HepG2 (cell line): ENCODE data around the gene RIPK1. TPM values are rescaled to one million over a fixed set of nuclear protein-coding genes. Genes with fewer than 3 reads are reported as not detected.

ENCODE experiments used
- ATAC-seq: fragments of 200-7000 bp; cut with Tn5 transposase; 3 replicates; pipeline ENCODE4 v1.9.1; 2020; ENCODE audit warnings: mild to moderate bottlenecking, moderate library complexity
- Bru-seq: library from RNA; stranded (reverse); fragments of 400-500 nt; gene quantifications from one replicate; lab custom pipeline; 2021; lab: Mats Ljungman, UMichigan
- BruChase-seq, 2 experiments: library from RNA; stranded (reverse); fragments of 400-500 nt; gene quantifications; one replicate each; lab custom pipeline; 2021; lab: Mats Ljungman, UMichigan
- BruUV-seq: library from RNA; stranded (reverse); fragments of 400-500 nt; replicated peaks from 2 replicates; lab custom pipeline; 2021; lab: Mats Ljungman, UMichigan
- CTCF ChIA-PET: fragments of 300-600 bp; formaldehyde crosslinking; extraction: SDS; loops from one replicate; lab custom pipeline; 2021; ENCODE audit warnings: low total read pairs, inconsistent platforms, low intra/inter-chr PET ratio; lab: Yijun Ruan, JAX
- POLR2A ChIA-PET: fragments of 350-600 bp; sonication (Branson Sonifier 250); formaldehyde crosslinking; loops from one replicate; lab custom pipeline; 2020; ENCODE audit warnings: antibody characterized with exemption, inconsistent platforms; lab: Yijun Ruan, JAX
- DNase-seq: peaks from one replicate; pipeline ENCODE4 v3.0.0-alpha.2; 2015; ENCODE audit warnings: low spot score
- FAIRE-seq: peaks from 3 replicates; lab custom pipeline; 2011; peaks lifted over from hg19 to GRCh38; lab: Jason Lieb, UNC
- H2AFZ ChIP-seq: one replicate; pipeline ENCODE4 v1.6.1; 2011; ENCODE audit warnings: low read length, inconsistent platforms
- H3K27ac ChIP-seq: fragments of 300-600 bp; 3 replicates; pipeline ENCODE4 v1.8.0; 2011; ENCODE audit warnings: mixed run types, mild to moderate bottlenecking, mixed read lengths, low read length, inconsistent platforms; ENCODE audit not compliant: insufficient read depth; ENCODE audit errors: extremely low read length
- H3K27me3 ChIP-seq, 2 experiments: fragments of 200-600 bp in 1 of 2; 2 replicates in 1 of 2; 3 replicates in 1 of 2; pipeline versions ENCODE4 v1.6.0 to v1.8.0; 2011; ENCODE audit warnings: low read length in 2 of 2, mild to moderate bottlenecking in 2 of 2, moderate library complexity in 2 of 2, inconsistent platforms in 1 of 2; ENCODE audit not compliant: insufficient read depth in 2 of 2, control insufficient read depth in 1 of 2
- H3K36me3 ChIP-seq, 2 experiments: fragments of 200-600 bp in 1 of 2; replicated peaks in 1 of 2; 2 replicates in 1 of 2; 3 replicates in 1 of 2; pipeline versions ENCODE4 v1.5.1 to v1.8.0; 2011; ENCODE audit warnings: low read length in 2 of 2, inconsistent platforms in 1 of 2; ENCODE audit not compliant: insufficient read depth in 2 of 2, control insufficient read depth in 1 of 2
- H3K4me1 ChIP-seq: 2 replicates; pipeline ENCODE4 v1.5.1; 2012; ENCODE audit warnings: low read length, inconsistent platforms; ENCODE audit not compliant: insufficient read depth
- H3K4me2 ChIP-seq: 2 replicates; pipeline ENCODE4 v1.6.0; 2011; ENCODE audit warnings: low read depth, low read length, inconsistent platforms
- H3K4me3 ChIP-seq, 3 experiments: fragments of 200-600 bp in 1 of 3; sonication (generic), shearing (Covaris generic) in 1 of 3; replicated peaks in 1 of 3; 2 replicates each; pipeline ENCODE4 v1.5.1; 2011 to 2016; ENCODE audit warnings: low read length in 3 of 3, inconsistent platforms in 2 of 3, low read depth in 2 of 3, mild to moderate bottlenecking in 2 of 3, control low read depth in 1 of 3, mixed read lengths in 1 of 3; ENCODE audit not compliant: insufficient read depth in 1 of 3
- H3K79me2 ChIP-seq: one replicate; pipeline ENCODE4 v1.6.1; 2011; ENCODE audit warnings: low read length, inconsistent platforms; ENCODE audit not compliant: insufficient read depth
- H3K9ac ChIP-seq: 2 replicates; pipeline ENCODE4 v1.6.0; 2011; ENCODE audit warnings: mild to moderate bottlenecking, low read depth, low read length, inconsistent platforms; ENCODE audit not compliant: insufficient read depth
- H3K9me3 ChIP-seq: 2 replicates; pipeline ENCODE4 v1.5.1; 2012; ENCODE audit warnings: mild to moderate bottlenecking, low read length
- H4K20me1 ChIP-seq: 2 replicates; pipeline ENCODE4 v1.6.0; 2011; ENCODE audit warnings: inconsistent platforms, mild to moderate bottlenecking, low read length, moderate library complexity; ENCODE audit not compliant: insufficient read depth
- GTF3A ChIP-seq: sonication (generic); formaldehyde crosslinking; conservative IDR thresholded peaks from 2 replicates; pipeline ENCODE4 v1.4.0; 2020; ENCODE audit warnings: mild to moderate bottlenecking, missing genetic modification reagents
- MZF1 ChIP-seq: sonication (generic); formaldehyde crosslinking; IDR thresholded peaks from 2 replicates; pipeline ENCODE4 v1.8.1; 2023; ENCODE audit warnings: mild to moderate bottlenecking, missing genetic modification reagents, borderline replicate concordance
- RFX1 ChIP-seq: fragments of 450-650 bp; IDR thresholded peaks from 2 replicates; pipeline ENCODE4 v1.6.1; 2017
- SNAPC2 ChIP-seq: sonication (generic); formaldehyde crosslinking; IDR thresholded peaks from 2 replicates; pipeline ENCODE4 v1.8.1; 2022; ENCODE audit warnings: mild to moderate bottlenecking, missing genetic modification reagents
- ZNF496 ChIP-seq: sonication (generic); formaldehyde crosslinking; IDR thresholded peaks from 2 replicates; pipeline ENCODE4 v1.8.1; 2023; ENCODE audit warnings: mild to moderate bottlenecking, moderate library complexity, missing genetic modification reagents; ENCODE audit not compliant: insufficient replicate concordance
- ZNF891 ChIP-seq: sonication (generic); formaldehyde crosslinking; IDR thresholded peaks from 2 replicates; pipeline ENCODE4 v1.5.0; 2020; ENCODE audit warnings: mild to moderate bottlenecking, missing genetic modification reagents
- ZSCAN9 ChIP-seq: IDR thresholded peaks from 2 replicates; pipeline ENCODE4 v1.6.1; 2016; ENCODE audit warnings: borderline replicate concordance
- WGBS: methylation state at CpG from one replicate; pipeline ENCODE4 v1.1.6; 2017; ENCODE audit warnings: low lambda C conversion rate; 5-methylcytosine and 5-hydroxymethylcytosine counted together
- in situ Hi-C: cut with HindIII; loops from 2 replicates; pipeline ENCODE4 v1.10.0; 2017; ENCODE audit warnings: low pct_unique_long_range_greater_than_20kb; ENCODE audit not compliant: extremely low pct_ligation_motif_present
- intact Hi-C: fragments of 100-400 bp; cut with micrococcal nuclease; formaldehyde crosslinking; loops from one replicate; pipeline ENCODE4 v1.10.0; 2022; ENCODE audit not compliant: unreplicated experiment
- long read RNA-seq, 2 experiments: library from RNA in 1 of 2; library from polyadenylated mRNA in 1 of 2; stranded (forward) in 1 of 2; unstranded in 1 of 2; transcript quantifications; one replicate each; pipeline ENCODE4 v2.0.0, GENCODE V29; 2019 to 2022
- polyA minus RNA-seq, 3 experiments: library from RNA; depleted of rRNA, polyadenylated mRNA; stranded (reverse); fragments of >200 nt; gene quantifications; 2 replicates each; pipeline ENCODE4 v1.2.3, GENCODE V29; 2011; ENCODE audit warnings: low replicate concordance in 1 of 3
- polyA plus RNA-seq, 8 experiments: library from polyadenylated mRNA; depleted of rRNA in 3 of 8; stranded (reverse) in 7 of 8; unstranded in 1 of 8; fragments of >200 nt; fragmentation: Illumina TruSeq in 4 of 8; extraction: Trizol in 4 of 8; gene quantifications; 2 replicates each; pipeline versions ENCODE4 v1.2.1 to v1.2.3, GENCODE V29; 2011 to 2016; ENCODE audit warnings: low read depth in 4 of 8, missing spikeins in 1 of 8, mixed read lengths in 1 of 8; ENCODE audit not compliant: insufficient read depth in 1 of 8
- total RNA-seq, 5 experiments: library from RNA; depleted of rRNA; stranded (reverse); fragments of >200 nt; fragmentation: Illumina TruSeq; extraction: Trizol; gene quantifications; 2 replicates each; pipeline ENCODE4 v1.2.3, GENCODE V29; 2016; ENCODE audit warnings: low read depth in 1 of 5
- TF ChIP-seq, protein P1 (sequence below): sonication (generic); formaldehyde crosslinking; IDR thresholded peaks from 2 replicates; pipeline ENCODE4 v1.4.0; 2020; ENCODE audit warnings: missing genetic modification reagents

The RIPK1 gene
- total RNA-seq (2016; rRNA removed; fragmentation: Illumina TruSeq; extraction: Trizol) (10.3 and 15.0 TPM in 2 replicates), polyA plus RNA-seq (2011; rRNA removed) (9.0 and 10.7 TPM in 2 replicates), polyA minus RNA-seq (2011; rRNA and poly(A)+ RNA removed; ENCODE audit: low replicate concordance) (5.4 and 9.3 TPM in 2 replicates), Bru-seq, nascent RNA (percentile 85 among the genes with signal in this experiment), BruChase-seq, experiment 1, labeled RNA remaining after a 6-hour chase (percentile 85 among the genes with signal in this experiment), BruChase-seq, experiment 2, labeled RNA remaining after a 2-hour chase (percentile 89 among the genes with signal in this experiment)
- total RNA-seq (2016; cell fraction: cytosol; rRNA removed; fragmentation: Illumina TruSeq; extraction: Trizol; ENCODE audit: low read depth) = 4.5 and 4.9 TPM in 2 replicates
- 10.6 and 13.6 TPM in 2 replicates for total RNA-seq (2016; cell fraction: insoluble cytoplasmic fraction; rRNA removed; fragmentation: Illumina TruSeq; extraction: Trizol)
- 5.4 and 6.4 TPM in 2 replicates for total RNA-seq (2016; cell fraction: membrane; rRNA removed; fragmentation: Illumina TruSeq; extraction: Trizol)
- 7.4 and 9.7 TPM in 2 replicates for total RNA-seq (2016; cell fraction: nucleus; rRNA removed; fragmentation: Illumina TruSeq; extraction: Trizol)
- polyA plus RNA-seq (2011; cell fraction: cytosol; rRNA removed) = 6.2 and 9.2 TPM in 2 replicates
- polyA plus RNA-seq (2011; cell fraction: nucleus; rRNA removed) = 9.5 and 13.1 TPM in 2 replicates
- polyA plus RNA-seq (2012) = 7.6 and 10.8 TPM in 2 replicates
- 0.89 and 0.95 TPM in 2 replicates for polyA plus RNA-seq (2016; cell fraction: cytosol; fragmentation: Illumina TruSeq; extraction: Trizol; ENCODE audit: low read depth)
- 11.8 and 12.1 TPM in 2 replicates for polyA plus RNA-seq (2016; cell fraction: insoluble cytoplasmic fraction; fragmentation: Illumina TruSeq; extraction: Trizol; ENCODE audit: low read depth)
- polyA plus RNA-seq (2016; cell fraction: membrane; fragmentation: Illumina TruSeq; extraction: Trizol; ENCODE audit: low read depth) = 2.3 and 2.7 TPM in 2 replicates
- 19.4 and 21.2 TPM in 2 replicates for polyA plus RNA-seq (2016; cell fraction: nucleus; fragmentation: Illumina TruSeq; extraction: Trizol; ENCODE audit: insufficient read depth, low read depth)
- polyA minus RNA-seq (2011; cell fraction: cytosol; rRNA and poly(A)+ RNA removed) = 5.8 and 8.9 TPM in 2 replicates
- 8.9 and 13.7 TPM in 2 replicates for polyA minus RNA-seq (2011; cell fraction: nucleus; rRNA and poly(A)+ RNA removed)
- long read RNA-seq, experiment 1, partial matches to known transcripts = 3 of 4 reads
- long read RNA-seq, experiment 1, other reads (novel, unspliced or antisense) = 1 of 4 reads
- long read RNA-seq, experiment 2, full-length matches to known transcripts = 6 of 33 reads
- long read RNA-seq, experiment 2, partial matches to known transcripts = 16 of 33 reads
- long read RNA-seq, experiment 2, other reads (novel, unspliced or antisense) = 11 of 33 reads

DNA sequence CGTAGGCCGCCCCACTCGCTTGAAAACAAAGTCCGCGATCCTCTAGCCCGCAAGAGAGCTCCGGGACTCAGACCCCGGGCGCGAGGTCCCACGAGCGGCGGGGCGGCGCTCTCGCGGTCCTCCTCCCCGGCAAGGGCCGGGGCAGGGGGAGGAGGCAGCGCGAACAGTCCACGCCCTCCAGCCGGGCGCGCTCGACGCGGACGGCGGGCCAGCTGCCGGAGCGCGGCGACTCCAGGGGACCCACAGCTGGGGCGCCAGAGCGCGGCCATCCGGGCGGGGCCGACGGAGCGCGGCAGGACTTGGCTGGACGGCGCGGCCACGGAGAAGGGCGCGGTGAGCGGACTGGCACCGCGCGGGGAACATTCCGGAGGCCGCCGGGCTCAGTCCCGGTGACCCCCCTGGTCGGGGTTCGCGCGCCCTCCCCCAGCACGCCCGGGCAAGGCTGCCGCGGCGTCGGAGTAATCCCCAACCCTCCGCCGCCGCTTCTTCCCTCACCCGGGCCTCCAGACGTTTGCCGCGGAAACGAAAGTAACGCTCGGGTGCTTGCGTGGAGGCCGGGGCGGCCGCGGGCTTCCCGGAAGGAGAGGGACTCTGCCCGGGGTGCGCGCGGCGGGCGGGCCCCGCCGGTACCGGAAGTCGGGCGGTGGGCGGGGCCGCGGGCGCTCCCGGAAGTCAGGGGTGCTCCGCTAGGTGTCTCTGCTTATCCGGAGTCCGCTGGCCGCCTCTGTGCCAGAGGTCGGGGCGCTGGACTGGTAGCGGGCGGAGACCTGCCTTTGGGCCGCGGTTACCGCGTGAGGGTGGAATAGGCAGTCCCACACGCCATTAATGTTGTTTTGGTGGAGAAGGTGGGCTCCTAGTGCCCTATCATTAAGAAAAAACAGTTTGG lies at the start of gene RIPK1:
Gene RIPK1 (plus strand): TSS at position 166 of the 886 bp plus-strand sequence. CDS start 8,330 bp downstream, outside the sequence.
- DNase-seq (peak; percentile 89), ATAC-seq (peak; percentile 82), FAIRE-seq (no peak)
- no peaks in the 10 kb centered on the region; a peak in 1 of 5 replicates for H3K27me3 ChIP-seq
- POLR2A ChIA-PET = interaction anchor here (0.8 to 3.7 kb wide), 16 partner anchors 9 to 952 kb away, joined by 3 to 26 read pairs (median 5); partner anchors contain the start of genes BPHL, NQO2, SERPINB1 and WRNIP1
- H3K4me3 ChIP-seq = peak within 1 kb of the TSS; percentile 92 to 99 (median 97)
- peak within 1 kb of the TSS; percentile 99 for H3K9ac ChIP-seq
- TSS peak; percentile 87 for BruUV-seq
- peak within 1 kb of the TSS; percentile 88 for H3K4me2 ChIP-seq
- peaks cover 58% of the 10 kb centered on the region for H3K79me2 ChIP-seq
- peaks cover 0 to 3% of the 10 kb centered on the region in 2 experiments; a peak in 3 of 5 replicates for H3K36me3 ChIP-seq
- no peak within 1 kb of the TSS for H2AFZ ChIP-seq
- intact Hi-C loops (loop anchor here (10.0 kb wide), 1 partner anchor 46 kb away; the partner anchor contains the start of gene BPHL), in situ Hi-C loops (no loop called here)
- CTCF ChIA-PET = no interaction called here
- no peaks in the 10 kb centered on the region for H3K9me3 ChIP-seq
- peak within 1 kb of the TSS; percentile 99 for H3K27ac ChIP-seq
- 1% methylated on average over 20 of the region's 112 CpGs for WGBS
- peaks cover 54% of the 10 kb centered on the region for H3K4me1 ChIP-seq
- H4K20me1 ChIP-seq = peaks cover 3% of the 10 kb centered on the region; the same call in 1 of the 2 replicates
- TF ChIP-seq ZSCAN9 (peak; percentile 41; the same call in 1 of the 2 replicates), ZNF891 (CRISPR knock-in tag) (0 out of 2 replicates have a peak, but pooled peaks have one; percentile 62), GTF3A (CRISPR knock-in tag) (no peak; the same call in none of the 2 replicates), RFX1 (no peak), ZNF496 (CRISPR knock-in tag) (no peak), MZF1 (no peak), SNAPC2 (CRISPR knock-in tag) (no peak)
- TF ChIP-seq, protein P1, sequence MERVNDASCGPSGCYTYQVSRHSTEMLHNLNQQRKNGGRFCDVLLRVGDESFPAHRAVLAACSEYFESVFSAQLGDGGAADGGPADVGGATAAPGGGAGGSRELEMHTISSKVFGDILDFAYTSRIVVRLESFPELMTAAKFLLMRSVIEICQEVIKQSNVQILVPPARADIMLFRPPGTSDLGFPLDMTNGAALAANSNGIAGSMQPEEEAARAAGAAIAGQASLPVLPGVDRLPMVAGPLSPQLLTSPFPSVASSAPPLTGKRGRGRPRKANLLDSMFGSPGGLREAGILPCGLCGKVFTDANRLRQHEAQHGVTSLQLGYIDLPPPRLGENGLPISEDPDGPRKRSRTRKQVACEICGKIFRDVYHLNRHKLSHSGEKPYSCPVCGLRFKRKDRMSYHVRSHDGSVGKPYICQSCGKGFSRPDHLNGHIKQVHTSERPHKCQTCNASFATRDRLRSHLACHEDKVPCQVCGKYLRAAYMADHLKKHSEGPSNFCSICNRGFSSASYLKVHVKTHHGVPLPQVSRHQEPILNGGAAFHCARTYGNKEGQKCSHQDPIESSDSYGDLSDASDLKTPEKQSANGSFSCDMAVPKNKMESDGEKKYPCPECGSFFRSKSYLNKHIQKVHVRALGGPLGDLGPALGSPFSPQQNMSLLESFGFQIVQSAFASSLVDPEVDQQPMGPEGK = peak; percentile 52; the same call in 1 of the 2 replicates
